Measurements from ENCODE around the gene RNASEH2A. TPM values are rescaled to one million over a fixed set of nuclear protein-coding genes. Genes with fewer than 3 reads are reported as not detected.

Gene RNASEH2A
- total RNA-seq, 1 donor from 2014 or later, result 37.4 TPM

- Mint-ChIP-seq H3K9me3 (ENCODE audit: low read depth) (no peaks in the 10 kb centered on the region), H3K4me3 (ENCODE audit: low read depth) (peak overlapping the region; percentile 80), H3K27me3 (peaks cover 18% of the 10 kb centered on the region), H3K27ac (no peak overlapping the region), H3K36me3 (ENCODE audit: insufficient read depth) (peaks cover 1% of the 10 kb centered on the region), H3K4me1 (ENCODE audit: low read depth) (peaks cover 18% of the 10 kb centered on the region)
- no peak for TF ChIP-seq CTCF (IDR thresholded peaks at IDR 0.05; ENCODE audit: unreplicated experiment)
- DNase-seq (ENCODE audit: low spot score, unreplicated experiment), result no peak
Observed at GRCh38 chr19:12792051-12792852, 14.1 kb upstream of the RNASEH2A start.

- Mint-ChIP-seq H3K4me3 (ENCODE audit: low read depth) (peak overlapping the region; percentile 80), H3K9me3 (ENCODE audit: low read depth) (no peaks in the 10 kb centered on the region), H3K27me3 (peaks cover 18% of the 10 kb centered on the region), H3K27ac (no peak overlapping the region), H3K36me3 (ENCODE audit: insufficient read depth) (peaks cover 1% of the 10 kb centered on the region), H3K4me1 (ENCODE audit: low read depth) (peaks cover 18% of the 10 kb centered on the region)
- DNase-seq (ENCODE audit: low spot score, unreplicated experiment), result no peak
- no peak for TF ChIP-seq CTCF (IDR thresholded peaks at IDR 0.05; ENCODE audit: unreplicated experiment)
Observed at GRCh38 chr19:12792853-12793289, 13.5 kb upstream of the RNASEH2A start.

GRCh38 chr19:12793290-12794195 is 12.8 kb upstream of the RNASEH2A start:
- Mint-ChIP-seq H3K27me3 (peaks cover 18% of the 10 kb centered on the region), H3K4me3 (ENCODE audit: low read depth) (peak overlapping the region; percentile 80), H3K27ac (peak overlapping the region; percentile 92), H3K4me1 (ENCODE audit: low read depth) (peaks cover 18% of the 10 kb centered on the region), H3K36me3 (ENCODE audit: insufficient read depth) (peaks cover 1% of the 10 kb centered on the region), H3K9me3 (ENCODE audit: low read depth) (no peaks in the 10 kb centered on the region)
- peak; percentile 5 for TF ChIP-seq CTCF (IDR thresholded peaks at IDR 0.05; ENCODE audit: unreplicated experiment)
- peak; percentile 85 for DNase-seq (ENCODE audit: low spot score, unreplicated experiment)

- no peaks in the 10 kb centered on the region for H3K9me3 Mint-ChIP-seq (ENCODE audit: low read depth)
- no peak for DNase-seq (ENCODE audit: low spot score, unreplicated experiment)
- peaks cover 14% of the 10 kb centered on the region for H3K4me1 Mint-ChIP-seq (ENCODE audit: low read depth)
- H3K4me3 Mint-ChIP-seq (ENCODE audit: low read depth), result peak overlapping the region; percentile 58
- no peak for TF ChIP-seq CTCF (IDR thresholded peaks at IDR 0.05; ENCODE audit: unreplicated experiment)
- peak overlapping the region; percentile 55 for H3K27ac Mint-ChIP-seq
- peaks cover 12% of the 10 kb centered on the region for H3K27me3 Mint-ChIP-seq
- H3K36me3 Mint-ChIP-seq (ENCODE audit: insufficient read depth), result peaks cover 3% of the 10 kb centered on the region
Observed at GRCh38 chr19:12794196-12794941, 12.0 kb upstream of the RNASEH2A start.

Data from progenitor cell of endocrine pancreas (in vitro differentiated cells).